ENCODE data around the gene TRIM14. TPM values are rescaled to one million over a fixed set of nuclear protein-coding genes. Genes with fewer than 3 reads are reported as not detected.
A peak's percentile ranks its signal among the peaks of the same experiment; 100 is the strongest.

The TRIM14 gene
- total and polyA plus RNA-seq, 2 of the 13 experiments (the other 11 are each of a cell fraction or from before 2014, with no cell fraction given), result 9.2 to 13.0 TPM

GRCh38 chr9:98146101-98146991 is 27.3 kb upstream of the TRIM14 start (continued):
- TF ChIP-seq MYC (CRISPR knock-in tag; IDR thresholded peaks at IDR 0.05; ENCODE audit: borderline replicate concordance) (peak; percentile 70; the same call in 1 of the 2 replicates), NR0B2 (CRISPR knock-in tag; IDR thresholded peaks at IDR 0.05) (no peak), MIER2 (CRISPR knock-in tag; IDR thresholded peaks at IDR 0.05) (peak; percentile 52; the same call in 1 of the 2 replicates), KLF16 (CRISPR knock-in tag; IDR thresholded peaks at IDR 0.05) (peak in 1 of 2 experiments; percentile 57; a peak in 1 of 4 replicates), XRCC5 (optimal IDR thresholded peaks at IDR 0.05; ENCODE audit: low read length) (peak; percentile 61), ZSCAN21 (CRISPR knock-in tag; IDR thresholded peaks at IDR 0.05; ENCODE audit: borderline replicate concordance) (peak; percentile 89), JUNB (CRISPR knock-in tag; IDR thresholded peaks at IDR 0.05; ENCODE audit: borderline replicate concordance) (no peak), ZNF274 (CRISPR knock-in tag; IDR thresholded peaks at IDR 0.05) (no peak), ZBTB34 (CRISPR knock-in tag; IDR thresholded peaks at IDR 0.05) (peak; percentile 83), ZNF121 (CRISPR knock-in tag; IDR thresholded peaks at IDR 0.05) (peak; percentile 49; the same call in 1 of the 2 replicates), ZNF383 (CRISPR knock-in tag; IDR thresholded peaks at IDR 0.05; ENCODE audit: borderline replicate concordance) (no peak), ZNF644 (CRISPR knock-in tag; IDR thresholded peaks at IDR 0.05; ENCODE audit: low read depth) (peak; percentile 75; the same call in 1 of the 2 replicates), CBX2 (IDR thresholded peaks at IDR 0.05; ENCODE audit: low read depth, low read length) (no peak), CBX2 (CRISPR knock-in tag; IDR thresholded peaks at IDR 0.05; ENCODE audit: low read depth) (0 out of 2 replicates have a peak, but pooled peaks have one; percentile 28), PCBP2 (optimal IDR thresholded peaks at IDR 0.05; ENCODE audit: low read depth, low read length, poor library complexity, severe bottlenecking) (no peak), DDIT3 (CRISPR knock-in tag; IDR thresholded peaks at IDR 0.05) (no peak), ZBTB7A (CRISPR knock-in tag; IDR thresholded peaks at IDR 0.05) (peak; percentile 78; the same call in 1 of the 2 replicates), MBNL3 (CRISPR knock-in tag; conservative IDR thresholded peaks at IDR 0.05) (no peak), ZNF619 (CRISPR knock-in tag; IDR thresholded peaks at IDR 0.05) (peak; percentile 71; the same call in 1 of the 2 replicates), MLXIP (CRISPR knock-in tag; IDR thresholded peaks at IDR 0.05; ENCODE audit: borderline replicate concordance) (no peak), KMT2A (CRISPR knock-in tag; IDR thresholded peaks at IDR 0.05) (peak; percentile 23; the same call in 1 of the 2 replicates), ZNF263 (CRISPR knock-in tag; IDR thresholded peaks at IDR 0.05) (peak; percentile 93), POLR2A (IDR thresholded peaks at IDR 0.05; ENCODE audit: insufficient read depth in 1 of 2, low read depth in 2 of 2, low read length in 2 of 2) (peak in 1 of 2 experiments; percentile 59; a peak in 2 of 4 replicates), KDM6A (CRISPR knock-in tag; IDR thresholded peaks at IDR 0.05; ENCODE audit: low read depth) (peak; percentile 85), GABPB1 (CRISPR knock-in tag; IDR thresholded peaks at IDR 0.05) (peak; percentile 59; the same call in 1 of the 2 replicates), MAFG (CRISPR knock-in tag; IDR thresholded peaks at IDR 0.05) (no peak)

All from HepG2 (cell line).